Activated CD8-positive, alpha-beta T cell treated with anti-CD3 and anti-CD28 coated beads for 36 hours (primary cell): Measurements from ENCODE around the gene FBXO28. TPM values are rescaled to one million over a fixed set of nuclear protein-coding genes. Genes with fewer than 3 reads are reported as not detected.

Source experiments
- ATAC-seq: fragments of 200-7000 bp; cut with Tn5 transposase; one replicate; pipeline ENCODE4 v1.10.0; 2021; ENCODE audit warnings: mild to moderate bottlenecking, moderate library complexity
- CTCF ChIA-PET: fragments of 350-600 bp; sonication (Branson Sonifier 250); formaldehyde crosslinking; loops from one replicate; lab custom pipeline; 2021; ENCODE audit warnings: antibody characterized with exemption; lab: Charles Lee
- POLR2A ChIA-PET: fragments of 350-600 bp; sonication (Branson Sonifier 250); formaldehyde crosslinking; loops from one replicate; lab custom pipeline; 2021; ENCODE audit warnings: antibody characterized with exemption; lab: Charles Lee
- DNase-seq: peaks from one replicate; pipeline ENCODE4 v3.0.0-alpha.2; 2020
- H3K27ac Mint-ChIP-seq: one replicate; pipeline ENCODE4 v1.8.0; 2021; ENCODE audit warnings: mild to moderate bottlenecking, mixed read lengths
- H3K27me3 Mint-ChIP-seq: one replicate; pipeline ENCODE4 v1.8.0; 2021; ENCODE audit warnings: mixed read lengths
- H3K36me3 Mint-ChIP-seq: one replicate; pipeline ENCODE4 v1.8.0; 2021; ENCODE audit warnings: low read depth, mixed read lengths
- H3K4me1 Mint-ChIP-seq: one replicate; pipeline ENCODE4 v1.8.0; 2021; ENCODE audit warnings: low read depth, mixed read lengths
- H3K4me3 Mint-ChIP-seq: one replicate; pipeline ENCODE4 v1.8.0; 2021; ENCODE audit warnings: mild to moderate bottlenecking, moderate library complexity, mixed read lengths
- H3K9me3 Mint-ChIP-seq: one replicate; pipeline ENCODE4 v1.8.0; 2021; ENCODE audit warnings: mixed read lengths
- intact Hi-C: fragments of 100-400 bp; cut with micrococcal nuclease; formaldehyde crosslinking; loops from one replicate; pipeline ENCODE4 v1.10.0; 2022
- total RNA-seq, 2 experiments: library from RNA; stranded (reverse); gene quantifications; one replicate each; pipeline ENCODE4 v1.2.3, GENCODE V29; 2021
- TF ChIP-seq, protein P1 (sequence below): fragments of 200-600 bp; IDR thresholded peaks from one replicate; pipeline ENCODE4 v1.8.0; 2022; ENCODE audit warnings: antibody characterized with exemption, mild to moderate bottlenecking

Gene FBXO28
- total RNA-seq, 2 experiments from 2014 or later, result 21.5 to 21.7 TPM

DNA sequence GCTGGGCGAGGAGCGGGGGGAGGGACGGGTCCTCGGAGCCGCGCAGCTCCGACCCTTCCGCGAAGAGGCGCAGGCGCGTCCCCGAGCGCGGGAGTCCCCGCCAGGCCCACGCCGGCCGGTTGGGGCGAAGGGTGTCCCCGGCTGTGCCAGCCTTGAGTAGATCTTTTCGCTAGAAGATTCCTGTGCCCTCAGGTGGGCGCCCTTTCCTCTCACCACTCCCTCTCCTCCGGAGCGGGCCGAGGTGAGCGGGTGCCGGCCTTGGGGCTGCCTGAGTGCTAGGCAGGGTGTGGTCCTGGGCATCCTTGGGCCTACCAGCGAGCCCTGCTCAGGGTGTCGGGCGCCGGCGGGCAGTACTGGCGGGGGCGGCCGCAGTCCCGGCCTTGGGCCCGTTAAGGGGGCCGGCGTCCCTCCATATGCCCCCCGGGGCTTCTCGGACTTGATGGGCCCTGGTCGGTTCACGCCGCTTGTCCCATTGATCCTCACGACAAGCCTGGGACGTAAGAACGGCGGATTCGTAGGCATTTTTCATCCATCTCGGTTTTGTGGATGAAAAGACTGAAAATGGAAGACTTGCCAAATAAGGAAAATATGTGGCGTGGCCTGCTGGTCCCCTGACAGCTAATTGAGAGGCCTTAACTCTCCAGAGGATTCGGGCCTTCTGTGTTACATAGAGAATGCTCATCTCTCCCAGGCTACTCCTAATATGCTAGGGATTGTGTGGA, 69.8 kb downstream of the FBXO28 start:
- TF ChIP-seq, protein P1, sequence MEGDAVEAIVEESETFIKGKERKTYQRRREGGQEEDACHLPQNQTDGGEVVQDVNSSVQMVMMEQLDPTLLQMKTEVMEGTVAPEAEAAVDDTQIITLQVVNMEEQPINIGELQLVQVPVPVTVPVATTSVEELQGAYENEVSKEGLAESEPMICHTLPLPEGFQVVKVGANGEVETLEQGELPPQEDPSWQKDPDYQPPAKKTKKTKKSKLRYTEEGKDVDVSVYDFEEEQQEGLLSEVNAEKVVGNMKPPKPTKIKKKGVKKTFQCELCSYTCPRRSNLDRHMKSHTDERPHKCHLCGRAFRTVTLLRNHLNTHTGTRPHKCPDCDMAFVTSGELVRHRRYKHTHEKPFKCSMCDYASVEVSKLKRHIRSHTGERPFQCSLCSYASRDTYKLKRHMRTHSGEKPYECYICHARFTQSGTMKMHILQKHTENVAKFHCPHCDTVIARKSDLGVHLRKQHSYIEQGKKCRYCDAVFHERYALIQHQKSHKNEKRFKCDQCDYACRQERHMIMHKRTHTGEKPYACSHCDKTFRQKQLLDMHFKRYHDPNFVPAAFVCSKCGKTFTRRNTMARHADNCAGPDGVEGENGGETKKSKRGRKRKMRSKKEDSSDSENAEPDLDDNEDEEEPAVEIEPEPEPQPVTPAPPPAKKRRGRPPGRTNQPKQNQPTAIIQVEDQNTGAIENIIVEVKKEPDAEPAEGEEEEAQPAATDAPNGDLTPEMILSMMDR, result no peak
- Mint-ChIP-seq H3K36me3 (peaks cover 34% of the 10 kb centered on the region), H3K27ac (peak overlapping the region; percentile 89), H3K4me3 (peak overlapping the region; percentile 94), H3K4me1 (peaks cover 47% of the 10 kb centered on the region), H3K9me3 (no peaks in the 10 kb centered on the region), H3K27me3 (no peaks in the 10 kb centered on the region)
- ATAC-seq (peak; percentile 56), DNase-seq (peak; percentile 70)
- ChIA-PET POLR2A (interaction anchor here (0.8 to 5.8 kb wide), 7 partner anchors 9 to 70 kb away, joined by 3 to 39 read pairs (median 4); partner anchors contain the start of gene FBXO28), CTCF (interaction anchor here (2.1 to 3.1 kb wide), 2 partner anchors 14 to 30 kb away, joined by 4 to 12 read pairs; no protein-coding TSS in a partner anchor)
- intact Hi-C loops, result loop anchor here (10.0 kb wide), 1 partner anchor 69 kb away; the partner anchor contains the start of gene FBXO28

DNA sequence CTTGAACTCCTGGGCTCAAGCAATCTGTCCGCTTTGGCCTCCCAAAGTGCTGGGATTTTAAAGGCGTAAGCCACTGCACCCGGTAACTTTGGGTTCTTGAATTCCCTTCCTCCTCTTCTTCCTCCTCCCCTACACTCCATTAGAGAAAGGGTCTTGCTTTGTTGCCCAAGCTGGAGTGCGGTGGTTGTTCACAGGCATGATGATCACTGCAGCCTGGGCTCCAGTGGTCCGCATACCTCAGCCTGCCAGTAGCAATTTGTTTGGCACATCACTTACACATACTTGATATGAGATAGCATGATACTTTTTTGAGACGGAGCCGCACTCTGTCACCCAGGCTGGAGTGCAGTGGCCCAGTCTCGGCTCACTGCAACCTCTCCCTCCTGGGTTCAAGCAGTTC, 71.3 kb downstream of the FBXO28 start:
- CTCF ChIA-PET, result interaction anchor here (0.6 to 1.3 kb wide), 3 partner anchors 12 to 473 kb away, joined by 3 read pairs; partner anchors contain the start of gene CAPN2
- no peak for DNase-seq
- no peaks in the 10 kb centered on the region for H3K27me3 Mint-ChIP-seq
- H3K36me3 Mint-ChIP-seq, result peaks cover 43% of the 10 kb centered on the region
- H3K4me1 Mint-ChIP-seq, result peaks cover 55% of the 10 kb centered on the region
- TF ChIP-seq, protein P1, result no peak
- no peaks in the 10 kb centered on the region for H3K9me3 Mint-ChIP-seq
- peak overlapping the region; percentile 61 for H3K27ac Mint-ChIP-seq
- intact Hi-C loops, result loop anchor here (10.0 kb wide), 1 partner anchor 70 kb away; the partner anchor contains the start of gene FBXO28
- POLR2A ChIA-PET, result interaction anchor here (0.6 to 5.8 kb wide), 4 partner anchors 8 to 159 kb away, joined by 3 to 39 read pairs (median 12); no protein-coding TSS in a partner anchor
- ATAC-seq, result no peak
- H3K4me3 Mint-ChIP-seq, result peak overlapping the region; percentile 94

DNA sequence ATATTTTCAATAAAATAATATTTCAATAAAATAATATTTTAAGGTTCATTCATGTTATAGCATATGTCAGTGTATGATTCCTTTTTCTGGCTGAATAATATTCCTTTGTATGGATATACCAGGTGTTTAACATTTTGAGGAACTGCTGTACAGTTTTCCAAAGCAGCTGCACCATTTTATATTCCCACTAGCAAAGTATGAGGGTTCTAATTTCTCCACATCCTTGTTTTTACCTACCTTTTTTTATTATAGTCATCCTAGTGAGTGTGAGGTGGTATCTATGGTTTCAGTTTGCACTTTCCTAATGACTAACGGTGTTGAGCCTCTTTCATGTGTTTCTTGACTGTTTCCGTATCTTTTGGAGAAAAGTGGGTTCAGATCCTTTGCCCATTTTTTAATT, 74.4 kb downstream of the FBXO28 start:
- Mint-ChIP-seq H3K27ac (peak overlapping the region; percentile 79), H3K36me3 (peaks cover 53% of the 10 kb centered on the region), H3K4me1 (peaks cover 54% of the 10 kb centered on the region), H3K27me3 (no peaks in the 10 kb centered on the region), H3K9me3 (peaks cover under 1% of the 10 kb centered on the region), H3K4me3 (peak overlapping the region; percentile 54)
- intact Hi-C loops, result loop anchor here (10.0 kb wide), 1 partner anchor 73 kb away; the partner anchor contains the start of gene FBXO28
- TF ChIP-seq, protein P1, result no peak
- ChIA-PET POLR2A (no interaction called here), CTCF (no interaction called here)
- DNase-seq, result no peak
- peak; percentile 36 for ATAC-seq

DNA sequence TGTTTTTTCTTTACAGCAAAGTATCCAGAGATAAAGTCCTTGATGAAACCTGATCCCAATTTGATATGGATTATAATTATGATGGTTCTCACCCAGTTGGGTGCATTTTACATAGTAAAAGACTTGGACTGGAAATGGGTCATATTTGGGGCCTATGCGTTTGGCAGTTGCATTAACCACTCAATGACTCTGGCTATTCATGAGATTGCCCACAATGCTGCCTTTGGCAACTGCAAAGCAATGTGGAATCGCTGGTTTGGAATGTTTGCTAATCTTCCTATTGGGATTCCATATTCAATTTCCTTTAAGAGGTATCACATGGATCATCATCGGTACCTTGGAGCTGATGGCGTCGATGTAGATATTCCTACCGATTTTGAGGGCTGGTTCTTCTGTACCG, 75.7 kb downstream of the FBXO28 start:
- Mint-ChIP-seq H3K27ac (peak overlapping the region; percentile 61), H3K36me3 (peaks cover 55% of the 10 kb centered on the region), H3K9me3 (peaks cover 2% of the 10 kb centered on the region), H3K4me3 (no peak overlapping the region), H3K4me1 (peaks cover 52% of the 10 kb centered on the region), H3K27me3 (no peaks in the 10 kb centered on the region)
- no peak for ATAC-seq
- CTCF ChIA-PET, result interaction anchor here (1.0 kb wide), 1 partner anchor 74 kb away, joined by 3 read pairs; no protein-coding TSS in a partner anchor
- no peak for DNase-seq
- intact Hi-C loops, result loop anchor here (10.0 kb wide), 1 partner anchor 75 kb away; the partner anchor contains the start of gene FBXO28
- POLR2A ChIA-PET, result no interaction called here
- TF ChIP-seq, protein P1, result no peak
